ENCODE measurements around the gene PRKD3.

Gene PRKD3

DNA sequence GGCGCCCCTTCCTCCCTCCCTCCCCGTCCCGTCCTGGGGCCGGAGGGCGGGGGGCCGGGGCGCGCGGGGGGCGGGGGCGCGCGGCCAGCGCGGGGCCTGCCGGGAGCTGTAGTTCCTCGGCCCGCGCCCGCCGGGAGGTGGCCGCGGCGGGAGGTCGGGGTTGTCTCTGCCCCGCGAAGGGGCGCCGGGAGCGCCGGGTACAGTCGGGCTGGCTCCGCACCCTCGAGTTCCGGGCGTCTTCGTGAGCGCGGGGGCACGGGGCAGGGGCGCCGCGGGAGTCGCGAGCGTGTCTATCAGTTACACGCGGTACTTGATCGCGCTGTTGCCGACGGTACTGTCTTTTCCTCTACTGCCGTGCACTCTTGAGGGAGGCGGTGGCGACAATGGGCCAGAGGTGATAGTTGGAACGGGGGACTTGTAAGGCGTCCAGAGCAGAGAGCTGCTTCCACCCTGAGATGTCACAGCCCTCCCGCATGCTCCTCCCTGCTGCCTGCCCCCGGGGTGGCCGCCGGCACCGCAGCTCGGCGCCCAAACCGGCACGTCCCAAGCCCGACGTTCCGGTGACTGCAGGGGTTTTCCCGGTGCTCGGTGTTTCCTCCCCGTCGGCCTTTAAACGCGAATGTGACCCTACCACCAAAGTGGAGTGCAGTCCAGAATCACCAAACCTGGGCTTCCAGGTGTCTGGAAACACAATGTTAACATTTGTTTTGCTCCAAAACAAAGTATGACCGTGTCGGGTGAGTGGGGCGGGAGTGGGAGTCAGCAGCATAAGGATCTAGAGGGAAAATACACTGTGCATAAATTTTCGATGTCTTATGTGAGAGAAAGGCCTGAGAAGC is at the start of gene PRKD3:
PRKD3 (minus strand) TSS at position 48 of the 839 bp plus-strand sequence. CDS start 8,309 bp downstream, outside the sequence.
- TF ChIP-seq CTCF (IDR thresholded peaks at IDR 0.05; ENCODE audit: insufficient read depth, missing control alignments) = no peak
- DNase-seq (ENCODE audit: insufficient read length, low spot score) (no peak), FAIRE-seq (no peak)

- no peak for FAIRE-seq
Measured at GRCh38 chr2:37372000-37372399, 47.4 kb upstream of the PRKD3 start.

DNA sequence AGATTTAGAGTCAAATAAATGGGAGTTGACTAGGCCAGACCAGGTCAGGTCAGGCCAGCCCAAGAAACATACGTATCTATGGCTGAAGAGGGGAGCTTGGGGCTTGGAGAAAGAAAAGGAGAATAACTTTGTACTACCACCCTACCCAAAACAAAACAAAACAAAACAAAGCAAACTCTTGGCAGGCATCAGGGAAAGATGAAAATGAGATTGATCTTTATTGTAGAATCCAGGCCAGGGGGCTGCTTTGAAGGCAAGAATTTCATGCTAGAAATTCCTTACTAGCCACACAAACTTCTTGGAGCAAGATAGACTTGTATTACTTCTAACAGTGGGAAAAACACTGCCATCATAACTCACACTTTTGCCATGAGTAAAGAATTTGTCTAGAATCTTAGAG is 46.0 kb upstream of the PRKD3 start:
- DNase-seq (ENCODE audit: insufficient read length, low spot score) = no peak
- TF ChIP-seq CTCF (IDR thresholded peaks at IDR 0.05; ENCODE audit: insufficient read depth, missing control alignments) = no peak
- no peak for FAIRE-seq

More at GRCh38 chr2:37372000-37372399, 47.4 kb upstream of the PRKD3 start:
- no peak for TF ChIP-seq CTCF (IDR thresholded peaks at IDR 0.05; ENCODE audit: insufficient read depth, missing control alignments)
- no peak for DNase-seq (ENCODE audit: insufficient read length, low spot score)

DNA sequence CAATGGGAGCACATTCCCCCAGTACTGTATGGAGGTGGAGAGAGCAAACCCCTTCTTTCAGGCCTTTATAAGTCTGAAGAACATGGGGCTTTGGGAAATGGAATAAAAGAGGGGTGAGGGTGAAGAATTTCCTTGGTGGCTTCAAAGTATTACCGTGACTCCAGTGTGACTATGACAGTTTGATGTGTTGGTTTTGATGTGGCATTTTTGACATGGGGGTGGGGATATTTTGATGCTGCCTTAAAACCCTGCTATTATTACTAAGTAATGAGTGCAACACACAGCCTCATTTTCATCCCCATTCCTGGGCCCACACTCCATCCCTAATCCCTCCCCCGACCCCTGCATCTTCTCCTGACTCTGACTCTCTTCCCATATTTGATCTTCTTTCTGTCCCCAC is 43.4 kb upstream of the PRKD3 start:
- FAIRE-seq = no peak

GRCh38 chr2:37367310-37367709 is 42.7 kb upstream of the PRKD3 start:
- FAIRE-seq = no peak

More for the DNA sequence above, 43.4 kb upstream of the PRKD3 start:
- DNase-seq (ENCODE audit: insufficient read length, low spot score) = no peak
- TF ChIP-seq CTCF (IDR thresholded peaks at IDR 0.05; ENCODE audit: insufficient read depth, missing control alignments) = no peak

GRCh38 chr2:37366773-37367172 is 42.1 kb upstream of the PRKD3 start:
- TF ChIP-seq CTCF (IDR thresholded peaks at IDR 0.05; ENCODE audit: insufficient read depth, missing control alignments) = no peak
- no peak for DNase-seq (ENCODE audit: insufficient read length, low spot score)
- no peak for FAIRE-seq

More at GRCh38 chr2:37367310-37367709, 42.7 kb upstream of the PRKD3 start:
- TF ChIP-seq CTCF (IDR thresholded peaks at IDR 0.05; ENCODE audit: insufficient read depth, missing control alignments) = no peak
- no peak for DNase-seq (ENCODE audit: insufficient read length, low spot score)

GRCh38 chr2:37365669-37366068 is 41.0 kb upstream of the PRKD3 start:
- DNase-seq (ENCODE audit: insufficient read length, low spot score) (no peak), FAIRE-seq (no peak)
- no peak for TF ChIP-seq CTCF (IDR thresholded peaks at IDR 0.05; ENCODE audit: insufficient read depth, missing control alignments)
